HG02852 (cell line): ENCODE measurements around the gene WDR81.
"Not testable (repeated sequence)": the region's sequence is repeated elsewhere in the genome, so short reads cannot be mapped to it uniquely, and the experiment has no call there.

Experiments used
- ATAC-seq: cut with Tn5 transposase; IDR thresholded peaks from one replicate; pipeline ENCODE4 v1.9.1; 2021; ENCODE audit warnings: mild to moderate bottlenecking, moderate library complexity; ENCODE audit not compliant: unreplicated experiment

Gene WDR81

GRCh38 chr17:1753767-1754429 lies 29.4 kb downstream of the WDR81 start:
- ATAC-seq, result no peak

GRCh38 chr17:1754430-1755112 lies 30.1 kb downstream of the WDR81 start:
- ATAC-seq, result no peak

GRCh38 chr17:1755252-1755826 lies 30.8 kb downstream of the WDR81 start:
- no peak for ATAC-seq

GRCh38 chr17:1755827-1756262 lies 31.3 kb downstream of the WDR81 start:
- no peak for ATAC-seq

- ATAC-seq, result no peak
These were observed 34.3 kb downstream of the WDR81 start for GRCh38 chr17:1758807-1759206.

GRCh38 chr17:1759529-1759928 lies 35.0 kb downstream of the WDR81 start:
- ATAC-seq, result no peak

GRCh38 chr17:1762233-1762900 lies 37.9 kb downstream of the WDR81 start:
- ATAC-seq, result no peak

GRCh38 chr17:1762901-1763898 lies 38.7 kb downstream of the WDR81 start:
- ATAC-seq, result no peak

GRCh38 chr17:1764284-1764683 lies 39.8 kb downstream of the WDR81 start:
- ATAC-seq, result no peak

- not testable (repeated sequence) for ATAC-seq
These were observed 40.2 kb downstream of the WDR81 start for GRCh38 chr17:1764705-1765104.

- no peak for ATAC-seq
These were observed 41.1 kb downstream of the WDR81 start for GRCh38 chr17:1765576-1765975.

- no peak for ATAC-seq
These were observed 42.1 kb downstream of the WDR81 start for GRCh38 chr17:1766382-1767135.

- ATAC-seq, result no peak
These were observed 42.9 kb downstream of the WDR81 start for GRCh38 chr17:1767358-1767757.

GRCh38 chr17:1769822-1770477 lies 45.4 kb downstream of the WDR81 start:
- ATAC-seq, result no peak

- not testable (repeated sequence) for ATAC-seq
These were observed 48.6 kb downstream of the WDR81 start for GRCh38 chr17:1773000-1773695.

GRCh38 chr17:1773696-1774181 lies 49.2 kb downstream of the WDR81 start:
- ATAC-seq, result no peak

- no peak for ATAC-seq
These were observed 50.1 kb downstream of the WDR81 start for GRCh38 chr17:1774390-1775176.

- no peak for ATAC-seq
These were observed 51.8 kb downstream of the WDR81 start for GRCh38 chr17:1776328-1776727.
